Kidney (tissue), 14 donors: ENCODE measurements around the gene PLEKHJ1. TPM values are rescaled to one million over a fixed set of nuclear protein-coding genes. Genes with fewer than 3 reads are reported as not detected.

Experiments used
- DNase-seq, 5 donors: peaks; one replicate each; pipeline ENCODE4 v3.0.0-alpha.2; 2013 to 2020
- FAIRE-seq: peaks from 2 replicates; lab custom pipeline; 2012; peaks lifted over from hg19 to GRCh38; lab: Jason Lieb, UNC
- H3K27ac ChIP-seq, 2 donors: one replicate each; pipeline ENCODE4 v1.7.0; 2013; ENCODE audit warnings: low read depth in 2 of 2, low read length in 2 of 2, inconsistent platforms in 1 of 2
- H3K27me3 ChIP-seq: one replicate; pipeline ENCODE4 v1.7.1; 2013; ENCODE audit warnings: low read length, inconsistent platforms; ENCODE audit not compliant: control insufficient read depth, insufficient read depth
- H3K36me3 ChIP-seq, 3 donors: one replicate each; pipeline versions ENCODE4 v1.7.0 to v1.7.1; 2013; ENCODE audit warnings: low read length in 3 of 3, control low read depth in 1 of 3, inconsistent platforms in 1 of 3; ENCODE audit not compliant: insufficient read depth in 3 of 3, control insufficient read depth in 2 of 3
- H3K4me1 ChIP-seq, 3 donors: one replicate each; pipeline versions ENCODE4 v1.7.0 to v1.7.1; 2013; ENCODE audit warnings: low read length in 3 of 3, inconsistent platforms in 1 of 3, low read depth in 1 of 3; ENCODE audit not compliant: control insufficient read depth in 2 of 3, insufficient read depth in 2 of 3
- H3K4me3 ChIP-seq, 3 donors: one replicate each; pipeline versions ENCODE4 v1.7.0 to v1.8.1; 2013; ENCODE audit warnings: low read length in 3 of 3, control low read depth in 1 of 3, inconsistent platforms in 1 of 3
- H3K9ac ChIP-seq, 3 donors: one replicate each; pipeline versions ENCODE4 v1.7.0 to v1.7.1; 2013; ENCODE audit warnings: low read length in 3 of 3, control low read depth in 1 of 3, inconsistent platforms in 1 of 3
- H3K9me3 ChIP-seq, 3 donors: one replicate each; pipeline versions ENCODE4 v1.7.0 to v1.7.1; 2013; ENCODE audit warnings: low read length in 3 of 3, control low read depth in 1 of 3, inconsistent platforms in 1 of 3; ENCODE audit not compliant: control insufficient read depth in 2 of 3, insufficient read depth in 1 of 3
- CTCF ChIP-seq: IDR thresholded peaks from 3 replicates; pipeline ENCODE4 v1.5.1; 2012; ENCODE audit warnings: mild to moderate bottlenecking, moderate library complexity, borderline replicate concordance; ENCODE audit not compliant: insufficient read depth; ENCODE audit errors: extremely low read depth
- intact Hi-C: fragments of 100-400 bp; cut with DNase I; formaldehyde crosslinking; loops from one replicate; pipeline ENCODE4 v1.11.1; 2022
- polyA plus RNA-seq: library from polyadenylated mRNA; stranded (reverse); fragments of 350-450 nt; fragmentation: Illumina TruSeq; extraction: RNeasy Lipid Tissue Mini Kit (QIAGEN cat#74804); gene quantifications from one replicate; pipeline ENCODE4 v1.2.3, GENCODE V29; 2014; ENCODE audit warnings: low read depth, low replicate concordance; ENCODE audit not compliant: insufficient read depth
- total RNA-seq: library from RNA; stranded (reverse); fragmentation: NEBNext Ultra II Directional; extraction: Animal tissue kit (Norgen Biotek cat#: 25700); gene quantifications from one replicate; pipeline ENCODE4 v1.2.1, GENCODE V29; 2021
- donor health status: control.
- donor health status: control.
- donor health status: control.
- donor health status: control.
- donor health status: control.
- donor health status: DM: yes; HTN: yes; CAD: no.
- donor health status: Normal renal cell carcinoma (clear cell type).

Gene PLEKHJ1
- total and polyA plus RNA-seq, 2 donors from 2014 or later: 59.7 to 156 TPM

GRCh38 chr19:2276429-2276986, 40.4 kb upstream of the PLEKHJ1 start:
- Histone ChIP-seq H3K4me1 (peaks cover 0 to 17% (median 4%) of the 10 kb centered on the region in 3 donors), H3K4me3 (no peak overlapping the region), H3K9me3 (no peaks in the 10 kb centered on the region), H3K9ac (no peak overlapping the region), H3K36me3 (peaks cover 0 to 11% (median 0%) of the 10 kb centered on the region in 3 donors), H3K27me3 (no peaks in the 10 kb centered on the region), H3K27ac (no peak overlapping the region)
- DNase-seq (no peak), FAIRE-seq (no peak)
- intact Hi-C loops: no loop called here
- TF ChIP-seq CTCF: no peak

- H3K36me3 ChIP-seq: peaks cover 0 to 14% (median 0%) of the 10 kb centered on the region in 3 donors
- FAIRE-seq (no peak), DNase-seq (no peak)
- intact Hi-C loops: no loop called here
- no peaks in the 10 kb centered on the region for H3K27me3 ChIP-seq
- no peaks in the 10 kb centered on the region for H3K9me3 ChIP-seq
- peaks cover 0 to 20% (median 4%) of the 10 kb centered on the region in 3 donors for H3K4me1 ChIP-seq
- H3K9ac ChIP-seq: no peak overlapping the region
- no peak overlapping the region for H3K4me3 ChIP-seq
- H3K27ac ChIP-seq: no peak overlapping the region
- no peak for TF ChIP-seq CTCF
These were observed 39.7 kb upstream of the PLEKHJ1 start for GRCh38 chr19:2275588-2276428.

GRCh38 chr19:2274931-2275535, 38.9 kb upstream of the PLEKHJ1 start:
- Histone ChIP-seq H3K9ac (no peak overlapping the region), H3K27me3 (no peaks in the 10 kb centered on the region), H3K4me1 (peaks cover 0 to 20% (median 4%) of the 10 kb centered on the region in 3 donors), H3K27ac (no peak overlapping the region), H3K36me3 (peaks cover 0 to 14% (median 0%) of the 10 kb centered on the region in 3 donors), H3K9me3 (no peaks in the 10 kb centered on the region), H3K4me3 (no peak overlapping the region)
- no peak for FAIRE-seq
- peak in 3 of 5 donors; percentile 70 to 84 (median 71) for DNase-seq
- TF ChIP-seq CTCF: peak; percentile 40
- intact Hi-C loops: no loop called here
